Lower lobe of right lung (tissue), 2 donors: Measurements from ENCODE around the gene SLIT1. TPM values are rescaled to one million over a fixed set of nuclear protein-coding genes. Genes with fewer than 3 reads are reported as not detected.

Experiments used
- ATAC-seq, 2 donors: fragments of 200-7000 bp; cut with Tn5 transposase; one replicate each; pipeline ENCODE4 v1.9.1; 2020 to 2022; ENCODE audit warnings: mild to moderate bottlenecking in 2 of 2, moderate library complexity in 2 of 2
- DNase-seq: peaks from one replicate; pipeline ENCODE4 v3.0.0-alpha.2; 2020
- H3K27ac ChIP-seq: fragments of 200-600 bp; one replicate; pipeline ENCODE4 v1.8.0; 2022
- H3K27me3 ChIP-seq: fragments of 200-600 bp; one replicate; pipeline ENCODE4 v1.8.0; 2022; ENCODE audit warnings: low read depth
- H3K36me3 ChIP-seq: fragments of 200-600 bp; one replicate; pipeline ENCODE4 v1.8.0; 2022; ENCODE audit warnings: mild to moderate bottlenecking
- H3K4me1 ChIP-seq: fragments of 200-600 bp; one replicate; pipeline ENCODE4 v1.8.0; 2022
- H3K4me3 ChIP-seq: fragments of 200-600 bp; one replicate; pipeline ENCODE4 v1.8.0; 2022; ENCODE audit warnings: mild to moderate bottlenecking
- H3K9me3 ChIP-seq: fragments of 200-600 bp; one replicate; pipeline ENCODE4 v1.8.0; 2022
- CTCF ChIP-seq: fragments of 200-600 bp; IDR thresholded peaks from one replicate; pipeline ENCODE4 v1.8.0; 2022; ENCODE audit warnings: antibody characterized with exemption, mild to moderate bottlenecking
- intact Hi-C: fragments of 100-400 bp; cut with DNase I; formaldehyde crosslinking; loops from one replicate; pipeline ENCODE4 v1.11.0; 2022
- total RNA-seq: library from RNA; stranded (reverse); fragmentation: NEBNext Ultra II Directional; extraction: Animal tissue kit (Norgen Biotek cat#: 25700); gene quantifications from one replicate; pipeline ENCODE4 v1.2.1, GENCODE V29; 2021
- donor health status: DM: no; HTN: yes; CAD: no; lungs with severe emphysema.

The SLIT1 gene
- total RNA-seq, 1 donor from 2014 or later = 0.41 TPM

GRCh38 chr10:97220355-97220754, 34.6 kb upstream of the SLIT1 start:
- intact Hi-C loops = no loop called here
- Histone ChIP-seq H3K27ac (no peak overlapping the region), H3K4me3 (no peak overlapping the region), H3K36me3 (peaks cover 18% of the 10 kb centered on the region), H3K27me3 (no peaks in the 10 kb centered on the region), H3K4me1 (no peaks in the 10 kb centered on the region), H3K9me3 (no peaks in the 10 kb centered on the region)
- DNase-seq = no peak
- ATAC-seq = peak; percentile 73 to 85
- TF ChIP-seq CTCF = no peak

DNA sequence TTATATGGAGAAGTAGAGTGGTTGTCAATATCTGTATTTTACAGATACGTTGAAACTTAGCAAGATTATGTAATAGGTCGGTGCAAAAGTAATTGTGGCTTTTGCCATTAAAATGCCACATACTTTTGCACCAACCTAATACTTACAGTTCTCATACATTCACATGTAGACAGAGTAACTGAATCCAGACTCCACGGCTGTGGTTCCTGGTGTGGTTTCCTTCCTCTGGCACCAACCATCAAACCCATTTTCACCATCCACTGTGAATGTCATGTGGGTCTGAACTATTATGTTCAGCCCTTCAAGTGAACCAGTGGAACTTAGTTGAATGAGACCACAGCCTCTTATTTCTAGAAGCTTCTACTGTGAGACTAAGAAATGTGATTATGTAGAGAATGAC, 31.5 kb upstream of the SLIT1 start:
- H3K9me3 ChIP-seq = no peaks in the 10 kb centered on the region
- H3K27me3 ChIP-seq = no peaks in the 10 kb centered on the region
- no peaks in the 10 kb centered on the region for H3K4me1 ChIP-seq
- DNase-seq (no peak), ATAC-seq (no peak)
- H3K36me3 ChIP-seq = no peaks in the 10 kb centered on the region
- TF ChIP-seq CTCF = no peak
- H3K4me3 ChIP-seq = no peak overlapping the region
- no peak overlapping the region for H3K27ac ChIP-seq
- intact Hi-C loops = no loop called here

DNA sequence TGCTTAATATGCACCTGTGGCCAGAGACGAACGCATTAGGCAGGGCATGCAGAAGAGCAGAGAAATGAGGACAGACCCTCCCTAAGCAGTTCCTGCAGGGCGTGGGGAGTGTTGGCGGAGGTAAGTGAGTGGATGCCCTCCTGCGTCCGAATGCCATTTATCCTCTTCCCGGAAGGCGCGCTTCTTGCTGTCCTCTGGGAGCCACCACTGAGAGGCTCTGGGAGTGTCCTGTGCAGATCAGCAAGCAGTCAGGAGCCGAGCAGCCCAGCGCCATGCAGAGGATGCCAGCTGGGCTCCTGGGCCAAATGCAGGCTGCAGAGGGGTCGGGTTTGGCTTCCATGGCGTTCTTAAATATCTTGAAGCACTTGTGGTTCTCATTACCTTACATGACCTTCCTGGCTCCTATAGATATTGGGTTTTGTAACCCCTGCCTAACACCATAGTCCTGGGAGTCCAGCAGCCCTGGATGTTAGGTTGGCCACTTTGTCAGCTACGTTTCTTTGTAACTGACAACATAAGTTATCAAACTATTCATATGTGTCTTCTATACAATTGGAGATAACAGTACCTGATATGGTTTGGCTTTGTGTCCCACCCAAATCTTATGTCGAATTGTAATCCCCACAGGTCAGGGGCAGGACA, 30.0 kb upstream of the SLIT1 start:
- intact Hi-C loops = no loop called here
- TF ChIP-seq CTCF = no peak
- Histone ChIP-seq H3K27ac (no peak overlapping the region), H3K9me3 (no peaks in the 10 kb centered on the region), H3K4me3 (no peak overlapping the region), H3K36me3 (no peaks in the 10 kb centered on the region), H3K4me1 (no peaks in the 10 kb centered on the region), H3K27me3 (no peaks in the 10 kb centered on the region)
- no peak for ATAC-seq
- no peak for DNase-seq

GRCh38 chr10:97213431-97213830, 27.7 kb upstream of the SLIT1 start:
- no peaks in the 10 kb centered on the region for H3K9me3 ChIP-seq
- DNase-seq (no peak), ATAC-seq (no peak)
- no peak overlapping the region for H3K4me3 ChIP-seq
- no peaks in the 10 kb centered on the region for H3K36me3 ChIP-seq
- no peak overlapping the region for H3K27ac ChIP-seq
- peaks cover 5% of the 10 kb centered on the region for H3K27me3 ChIP-seq
- intact Hi-C loops = no loop called here
- H3K4me1 ChIP-seq = no peaks in the 10 kb centered on the region
- no peak for TF ChIP-seq CTCF

DNA sequence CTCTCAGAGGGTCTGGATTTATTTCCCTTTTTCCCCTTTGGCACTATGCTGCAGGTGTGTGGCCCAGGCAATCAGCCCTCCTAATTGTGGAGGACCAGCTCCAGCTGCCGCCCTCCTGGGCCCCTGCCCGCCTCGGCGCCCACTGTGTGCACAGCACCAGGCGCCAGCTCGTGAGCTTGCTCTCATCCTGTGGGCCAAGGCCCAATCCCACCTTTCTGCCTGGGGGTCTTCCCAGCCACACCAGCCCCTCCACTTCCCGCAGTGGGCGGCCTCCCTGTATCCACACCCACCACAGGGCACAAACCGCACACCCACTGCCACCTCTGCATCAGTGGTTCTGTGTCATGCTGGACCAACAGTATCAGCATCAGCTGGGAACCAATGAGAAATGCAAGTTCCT, 25.5 kb upstream of the SLIT1 start:
- ATAC-seq (peak in 1 of 2 donors; percentile 24), DNase-seq (no peak)
- intact Hi-C loops = no loop called here
- Histone ChIP-seq H3K9me3 (no peaks in the 10 kb centered on the region), H3K36me3 (no peaks in the 10 kb centered on the region), H3K27ac (no peak overlapping the region), H3K4me1 (no peaks in the 10 kb centered on the region), H3K27me3 (peaks cover 5% of the 10 kb centered on the region), H3K4me3 (no peak overlapping the region)
- TF ChIP-seq CTCF = no peak
